Measurements from ENCODE around the gene CD79B. TPM values are rescaled to one million over a fixed set of nuclear protein-coding genes. Genes with fewer than 3 reads are reported as not detected.
"Not testable (repeated sequence)": the region's sequence is repeated elsewhere in the genome, so short reads cannot be mapped to it uniquely, and the experiment has no call there.

CD79B gene
- total and polyA plus RNA-seq, 9 of the 15 experiments (the other 6 are each of a cell fraction or from before 2014, with no cell fraction given): 0.15 to 0.62 (median 0.44) TPM; not detected in 2

- H3K79me2 ChIP-seq (ENCODE audit: control insufficient read depth, insufficient read depth, low read length); H3K4me3 ChIP-seq; H3K36me3 ChIP-seq (ENCODE audit: control insufficient read depth, insufficient read depth, low read length); H3K9me3 ChIP-seq (replicated peaks; ENCODE audit: control insufficient read depth, insufficient read depth, low read depth, low read length); H3K9ac ChIP-seq (ENCODE audit: insufficient read depth in 1 of 2, low read depth in 2 of 2, low read length in 2 of 2); in situ Hi-C loops (cut with MboI); H3K9me1 ChIP-seq (ENCODE audit: control insufficient read depth, insufficient read depth, low read length); H2AFZ ChIP-seq (ENCODE audit: low read depth, low read length); H3K4me2 ChIP-seq (ENCODE audit: insufficient read depth, low read length); H3K4me1 ChIP-seq (replicated peaks in 1 of 2; ENCODE audit: control insufficient read depth in 2 of 2, insufficient read depth in 2 of 2, low read length in 2 of 2); H3K27ac ChIP-seq (ENCODE audit: extremely low read depth, low read depth, low read length); H4K20me1 ChIP-seq (replicated peaks; ENCODE audit: control insufficient read depth, insufficient read depth, low read length); BruUV-seq (replicated peaks): not testable (repeated sequence)
- CTCF ChIA-PET (ENCODE audit: low intra/inter-chr PET ratio): interaction anchor here (0.7 kb wide), 1 partner anchor 15 kb away, joined by 3 read pairs; no protein-coding TSS in a partner anchor
- TF ChIP-seq CTCF (IDR thresholded peaks at IDR 0.05 in 2 of 3, conservative IDR thresholded peaks at IDR 0.05 in 1 of 3; ENCODE audit: insufficient read depth in 2 of 3, low read depth in 1 of 3, low read length in 3 of 3) (peak; percentile 34 to 39 (median 37); a peak in 3 of 6 replicates), RAD21 (CRISPR knock-in tag; conservative IDR thresholded peaks at IDR 0.05 in 1 of 2, IDR thresholded peaks at IDR 0.05 in 1 of 2) (peak in 1 of 2 experiments; percentile 40; a peak in 2 of 4 replicates), ZNF316 (IDR thresholded peaks at IDR 0.05) (0 out of 2 replicates have a peak, but pooled peaks have one; percentile 27), CTCFL (IDR thresholded peaks at IDR 0.05; ENCODE audit: borderline replicate concordance, insufficient read depth, low read depth, low read length, poor library complexity, severe bottlenecking) (peak; percentile 16)
- FAIRE-seq (peak; percentile 57), ATAC-seq (peak; percentile 93), DNase-seq (ENCODE audit: extremely low read depth in 1 of 4, low spot score in 3 of 4) (peak in 3 of 4 experiments; percentile 27 to 60 (median 34))
- 42% methylated on average over 10 of the region's 12 CpGs for WGBS (ENCODE audit: insufficient coverage, low coverage, missing lambda C conversion rate)
- peaks cover 9 to 32% of the 10 kb centered on the region in 2 experiments; a peak in 4 of 5 replicates for H3K27me3 ChIP-seq (ENCODE audit: control insufficient read depth in 2 of 2, insufficient read depth in 2 of 2, low read length in 2 of 2)
- intact Hi-C loops (cut with micrococcal nuclease): loop anchor here (10.0 kb wide), 1 partner anchor 508 kb away; no protein-coding TSS in a partner anchor
- POLR2A ChIA-PET: interaction anchor here (0.6 to 1.3 kb wide), 2 partner anchors 187 to 238 kb away, joined by 3 read pairs; no protein-coding TSS in a partner anchor
Measured at GRCh38 chr17:63907161-63907778, 24.9 kb downstream of the CD79B start.

GRCh38 chr17:63904796-63905195 lies 27.3 kb downstream of the CD79B start:
- ATAC-seq; H4K20me1 ChIP-seq (replicated peaks; ENCODE audit: control insufficient read depth, insufficient read depth, low read length); DNase-seq (ENCODE audit: extremely low read depth in 1 of 4, low spot score in 3 of 4); FAIRE-seq; H3K9me1 ChIP-seq (ENCODE audit: control insufficient read depth, insufficient read depth, low read length); in situ Hi-C loops (cut with MboI); H3K79me2 ChIP-seq (ENCODE audit: control insufficient read depth, insufficient read depth, low read length); H3K27ac ChIP-seq (ENCODE audit: extremely low read depth, low read depth, low read length); H3K9ac ChIP-seq (ENCODE audit: insufficient read depth in 1 of 2, low read depth in 2 of 2, low read length in 2 of 2); H3K4me2 ChIP-seq (ENCODE audit: insufficient read depth, low read length); H2AFZ ChIP-seq (ENCODE audit: low read depth, low read length); H3K9me3 ChIP-seq (replicated peaks; ENCODE audit: control insufficient read depth, insufficient read depth, low read depth, low read length); H3K36me3 ChIP-seq (ENCODE audit: control insufficient read depth, insufficient read depth, low read length); BruUV-seq (replicated peaks); H3K4me1 ChIP-seq (replicated peaks in 1 of 2; ENCODE audit: control insufficient read depth in 2 of 2, insufficient read depth in 2 of 2, low read length in 2 of 2); H3K4me3 ChIP-seq: not testable (repeated sequence)
- WGBS (ENCODE audit: insufficient coverage, low coverage, missing lambda C conversion rate): 28% methylated on average over 4 of the region's 8 CpGs
- intact Hi-C loops (cut with micrococcal nuclease): loop anchor here (10.0 kb wide), 1 partner anchor 510 kb away; no protein-coding TSS in a partner anchor
- peaks cover 3 to 17% of the 10 kb centered on the region in 2 experiments; a peak in 4 of 5 replicates for H3K27me3 ChIP-seq (ENCODE audit: control insufficient read depth in 2 of 2, insufficient read depth in 2 of 2, low read length in 2 of 2)
- ChIA-PET CTCF (ENCODE audit: low intra/inter-chr PET ratio) (interaction anchor here (0.6 to 0.7 kb wide), 2 partner anchors 215 to 375 kb away, joined by 3 to 4 read pairs; no protein-coding TSS in a partner anchor), POLR2A (interaction anchor here (0.6 kb wide), 1 partner anchor 242 kb away, joined by 4 read pairs; no protein-coding TSS in a partner anchor)
